ENCODE results near the gene IDUA.

IDUA gene

GRCh38 chr4:1002631-1003251, 15.9 kb downstream of the IDUA start:
- no peak for DNase-seq

DNA sequence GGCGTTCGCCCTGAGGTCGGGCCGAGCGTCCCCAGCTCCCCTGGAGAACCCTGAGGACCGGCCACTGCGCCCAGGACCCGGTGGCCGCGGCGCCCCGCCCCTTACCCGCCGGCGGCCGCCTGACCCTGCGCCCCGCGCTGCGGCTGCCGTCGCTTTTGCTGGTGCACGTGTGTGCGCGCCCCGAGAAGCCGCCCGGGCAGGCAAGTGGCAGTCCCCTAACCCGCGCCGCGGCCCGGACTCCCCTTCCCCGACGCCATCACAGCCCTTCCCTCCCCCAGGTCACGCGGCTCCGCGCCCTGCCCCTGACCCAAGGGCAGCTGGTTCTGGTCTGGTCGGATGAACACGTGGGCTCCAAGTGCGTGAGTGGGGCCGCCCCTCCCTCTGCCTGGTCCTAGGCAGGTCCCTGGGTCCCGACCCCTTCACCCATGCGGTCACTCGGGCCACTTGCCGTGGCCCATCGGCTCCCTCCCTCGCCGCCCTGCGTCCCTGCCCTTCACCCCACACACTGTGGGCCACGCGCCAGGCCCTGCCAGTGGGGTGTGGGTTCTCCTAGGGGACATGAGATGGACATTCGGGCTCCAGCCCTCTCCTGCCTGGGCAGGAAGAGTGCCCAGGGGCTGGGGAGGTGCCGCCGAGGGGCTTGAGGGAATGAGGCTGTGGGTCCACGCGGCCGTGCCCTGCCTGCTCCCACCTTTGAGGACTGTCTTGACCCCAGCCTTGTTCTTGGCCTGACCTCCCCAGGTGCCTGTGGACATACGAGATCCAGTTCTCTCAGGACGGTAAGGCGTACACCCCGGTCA, 16.6 kb downstream of the IDUA start:
- no peak for DNase-seq

DNA sequence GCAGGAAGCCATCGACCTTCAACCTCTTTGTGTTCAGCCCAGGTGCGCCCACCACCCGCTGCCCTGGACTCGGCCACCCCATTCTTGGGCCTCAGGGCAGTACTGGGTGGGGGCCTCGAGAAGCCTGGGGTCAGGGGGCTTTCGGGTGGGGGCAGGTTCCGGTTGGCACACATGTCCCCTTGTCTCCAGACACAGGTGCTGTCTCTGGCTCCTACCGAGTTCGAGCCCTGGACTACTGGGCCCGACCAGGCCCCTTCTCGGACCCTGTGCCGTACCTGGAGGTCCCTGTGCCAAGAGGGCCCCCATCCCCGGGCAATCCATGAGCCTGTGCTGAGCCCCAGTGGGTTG, 17.2 kb downstream of the IDUA start:
- DNase-seq: no peak

DNA sequence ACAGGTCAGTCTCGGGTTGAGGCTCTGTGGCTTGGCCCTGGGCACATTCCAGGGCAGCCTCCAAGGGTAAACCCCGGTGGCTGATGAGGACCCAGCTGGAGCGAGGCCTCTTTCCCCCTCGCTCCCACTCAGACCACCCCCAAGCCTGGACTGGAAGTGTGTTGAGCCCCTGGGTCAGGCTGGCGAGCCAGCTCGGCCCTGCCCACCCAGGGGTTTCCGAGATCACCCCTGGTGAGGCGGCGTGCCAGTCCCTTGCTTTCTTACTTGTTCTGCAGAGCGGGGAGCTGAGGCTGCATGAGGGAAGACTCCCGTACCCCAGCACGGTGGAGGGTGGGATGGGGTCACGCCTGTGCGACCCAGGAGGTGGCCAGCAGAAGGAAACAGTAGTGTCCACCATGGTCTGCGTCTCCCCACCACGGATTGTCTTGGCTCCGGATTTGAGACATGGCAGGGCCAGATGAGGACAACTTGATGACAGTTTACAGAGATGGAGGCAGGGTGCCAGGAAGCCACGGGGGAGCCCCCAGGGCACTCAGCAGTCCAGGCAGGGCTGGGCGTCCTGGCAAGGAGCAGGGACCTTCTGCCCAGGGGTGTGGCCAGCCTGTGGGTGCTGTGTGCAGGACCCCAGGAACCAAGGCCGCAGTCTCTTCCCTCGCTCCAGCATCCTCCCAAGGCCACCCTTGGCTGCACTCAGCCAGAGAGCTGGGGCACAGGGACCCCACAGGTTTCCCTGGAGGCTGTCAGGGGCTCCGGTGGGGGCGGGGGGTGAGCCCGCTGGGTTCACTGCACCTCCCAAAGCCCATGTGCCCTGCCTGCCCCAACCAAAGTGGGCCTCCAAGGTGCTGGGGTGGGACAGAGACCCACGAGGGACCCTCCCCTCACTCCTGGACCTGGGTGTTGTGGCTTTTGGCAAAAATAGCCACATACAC, 18.0 kb downstream of the IDUA start:
- no peak for DNase-seq

DNA sequence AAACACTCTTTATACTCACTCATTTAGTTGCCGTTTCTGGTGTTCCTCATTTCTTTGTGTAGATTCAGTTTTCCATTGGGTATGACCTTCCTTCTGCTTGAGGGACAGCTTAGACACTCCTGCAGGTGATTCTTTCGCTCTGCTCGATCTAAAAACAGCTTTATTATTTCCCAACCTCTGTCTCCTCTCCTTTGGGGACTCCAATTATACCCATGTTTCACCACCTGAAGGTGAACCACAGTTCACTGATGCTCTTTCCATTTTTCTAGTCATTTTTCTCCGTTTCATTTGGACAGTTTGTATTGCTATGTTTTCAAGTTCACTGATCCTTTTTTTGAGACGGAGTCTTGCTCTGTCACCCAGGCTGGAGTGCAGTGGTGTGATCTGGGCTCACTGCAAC, 20.0 kb downstream of the IDUA start:
- no peak for DNase-seq

GRCh38 chr4:1008840-1009541, 22.1 kb downstream of the IDUA start:
- DNase-seq: peak; percentile 23

- DNase-seq: peak; percentile 69
Observed at GRCh38 chr4:1009542-1010394, 22.9 kb downstream of the IDUA start.

GRCh38 chr4:1010395-1011021, 23.7 kb downstream of the IDUA start:
- DNase-seq: peak; percentile 51

DNA sequence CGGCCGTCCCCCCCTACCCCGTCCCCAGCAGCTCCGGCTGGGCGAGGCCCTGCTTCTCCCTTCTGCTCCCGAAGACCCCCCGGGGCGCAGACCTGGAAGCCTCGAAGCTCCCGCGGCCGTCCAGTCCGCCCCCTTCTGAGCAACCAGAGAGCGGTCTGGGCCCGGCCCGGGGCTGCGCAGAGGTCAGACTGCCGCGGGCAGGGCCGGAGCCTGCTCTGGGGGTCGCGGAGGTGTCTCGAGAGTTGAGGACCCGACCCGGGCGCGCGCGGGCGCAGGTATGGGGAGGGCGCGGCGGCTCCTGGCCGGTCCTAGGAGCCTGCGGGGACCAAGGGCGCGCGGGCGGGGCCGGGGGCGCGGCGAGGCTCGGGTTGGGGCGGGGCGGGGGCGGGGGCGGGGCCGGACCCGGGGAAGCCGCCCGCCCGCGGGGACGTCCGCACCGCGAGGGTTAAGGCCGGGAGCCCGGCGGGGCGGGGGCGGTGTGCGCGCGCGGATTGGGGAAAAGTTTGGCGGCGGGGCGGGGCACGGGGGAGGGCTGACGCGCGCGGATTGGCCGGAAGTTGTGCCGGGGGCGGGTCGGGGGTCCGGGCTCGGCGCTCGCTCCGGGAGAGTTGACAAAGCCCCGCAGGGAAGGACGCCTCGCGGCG, 24.3 kb downstream of the IDUA start, which contains the start of gene FGFRL1:
Gene FGFRL1 (plus strand): TSS at position 605 of the 644 bp plus-strand sequence. CDS start 860 bp downstream, outside the sequence.
- peak; percentile 89 for DNase-seq

- no peak for DNase-seq
Observed at GRCh38 chr4:1011666-1012033, 24.8 kb downstream of the IDUA start.

DNA sequence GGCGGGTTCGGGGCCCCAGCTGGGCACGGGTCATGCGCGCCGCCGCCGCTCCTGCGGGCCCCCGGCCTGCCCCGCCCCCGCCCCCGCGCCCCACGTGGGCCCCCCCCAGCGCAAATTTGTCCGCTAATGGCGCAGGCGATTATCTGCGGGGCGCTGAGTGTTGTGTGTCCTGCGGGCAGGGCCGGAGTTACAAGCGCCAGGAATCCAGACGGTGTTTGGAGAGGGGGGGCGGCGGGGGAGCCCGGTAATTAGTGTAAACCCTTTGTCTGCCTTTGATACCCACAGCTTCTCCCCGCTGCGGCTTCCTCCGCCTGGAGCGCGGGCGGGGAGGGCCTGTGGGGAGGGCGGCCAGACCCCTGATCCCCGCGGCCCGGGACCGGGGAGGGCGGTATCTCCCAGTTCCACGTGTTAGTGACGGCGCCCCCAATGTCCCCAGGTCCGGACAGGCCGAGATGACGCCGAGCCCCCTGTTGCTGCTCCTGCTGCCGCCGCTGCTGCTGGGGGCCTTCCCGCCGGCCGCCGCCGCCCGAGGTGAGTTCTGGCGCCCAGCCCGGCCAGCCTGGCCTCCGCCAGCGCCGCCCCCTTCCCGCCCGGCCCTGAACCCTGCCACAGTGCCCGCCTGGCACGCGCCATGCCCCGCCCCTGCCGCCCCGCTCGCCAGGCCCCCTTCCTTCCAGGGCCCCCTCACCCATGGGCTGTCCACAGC, 25.3 kb downstream of the IDUA start:
- peak; percentile 33 for DNase-seq

- no peak for DNase-seq
Observed at GRCh38 chr4:1013225-1014073, 26.6 kb downstream of the IDUA start.

DNA sequence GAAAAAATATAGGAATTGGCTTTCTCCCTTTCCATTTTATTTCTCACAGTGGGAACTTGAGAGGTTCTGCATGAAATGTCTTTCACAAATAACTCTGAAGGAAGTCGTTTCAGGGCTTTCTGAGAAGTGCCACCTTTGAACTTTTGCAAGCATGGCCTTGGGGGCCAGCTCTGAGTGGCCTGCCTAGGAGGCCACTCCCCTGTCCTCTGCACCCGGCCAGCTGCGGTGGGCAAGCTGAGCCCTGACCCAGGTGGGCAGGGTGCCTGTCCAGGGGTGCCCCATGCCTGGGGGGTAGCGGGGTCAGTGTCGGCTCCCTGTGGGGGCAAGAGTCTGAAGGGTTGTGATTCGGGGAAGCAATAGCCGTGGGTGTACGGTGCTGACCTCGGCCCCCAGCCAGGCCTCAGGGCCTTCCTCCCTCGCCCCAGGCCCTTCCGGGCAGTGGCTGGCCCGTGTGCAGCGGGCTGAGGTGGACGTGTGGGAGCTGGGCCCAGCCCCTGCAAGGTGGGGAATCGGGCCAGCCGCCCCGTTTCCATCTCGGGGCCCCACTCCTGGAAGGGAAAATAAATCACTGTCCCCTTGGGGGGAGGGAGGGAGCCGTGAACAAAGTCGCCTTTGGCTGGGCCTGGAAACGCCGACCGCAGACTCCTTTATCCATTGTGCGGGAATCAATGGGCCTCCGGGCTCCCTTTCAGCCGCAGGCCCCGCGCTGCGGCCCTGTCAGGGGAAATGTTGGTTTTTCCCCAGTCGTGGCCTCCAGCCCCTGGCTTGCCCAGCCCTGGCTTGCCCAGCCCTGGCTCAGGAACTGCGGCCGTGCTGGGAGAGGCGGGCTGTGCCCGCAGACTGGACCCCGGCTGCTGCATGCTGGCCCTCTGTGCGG, 27.7 kb downstream of the IDUA start:
- DNase-seq: no peak

DNA sequence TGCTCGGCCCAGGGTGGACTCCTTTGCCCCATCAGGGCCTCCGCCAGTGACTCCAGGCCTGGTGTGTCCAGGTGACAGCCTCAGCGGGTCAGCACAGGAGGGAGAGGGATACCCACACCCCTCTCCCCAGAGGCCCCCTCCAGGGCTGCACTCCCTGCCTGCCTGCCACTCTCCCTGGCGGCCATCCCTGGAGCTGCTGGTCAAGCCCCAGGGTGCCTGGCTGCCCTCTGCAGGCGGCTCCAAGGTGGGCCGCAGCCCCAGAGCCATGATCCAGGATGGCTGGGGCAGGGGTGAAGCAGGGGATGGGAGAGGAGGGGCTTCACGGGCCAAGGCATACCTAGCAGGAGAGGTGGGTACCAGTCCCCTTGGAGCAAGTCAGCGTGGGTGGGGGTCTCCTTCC, 28.3 kb downstream of the IDUA start:
- DNase-seq: no peak

GRCh38 chr4:1015746-1016145, 28.9 kb downstream of the IDUA start:
- DNase-seq: no peak

DNA sequence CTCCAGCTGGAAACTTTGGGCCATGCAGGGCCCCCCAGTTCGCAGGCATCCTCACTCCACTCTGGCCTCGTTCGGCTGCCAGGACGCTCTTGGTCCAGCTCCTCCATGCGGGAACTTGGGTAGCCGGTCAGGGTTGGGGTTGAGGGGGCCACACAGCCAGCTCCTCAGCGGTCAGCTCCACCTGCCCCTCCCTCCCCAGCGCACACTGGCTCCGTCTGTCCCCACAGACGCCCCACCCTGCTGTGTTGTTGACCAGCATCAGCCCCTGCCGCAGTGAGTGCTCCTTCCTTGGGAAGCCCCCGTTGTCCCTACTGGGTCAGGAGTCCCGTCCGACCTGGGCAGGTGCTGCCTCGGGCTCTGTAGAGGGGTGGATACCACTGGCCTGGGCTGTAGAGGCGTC, 30.4 kb downstream of the IDUA start:
- no peak for DNase-seq

DNA sequence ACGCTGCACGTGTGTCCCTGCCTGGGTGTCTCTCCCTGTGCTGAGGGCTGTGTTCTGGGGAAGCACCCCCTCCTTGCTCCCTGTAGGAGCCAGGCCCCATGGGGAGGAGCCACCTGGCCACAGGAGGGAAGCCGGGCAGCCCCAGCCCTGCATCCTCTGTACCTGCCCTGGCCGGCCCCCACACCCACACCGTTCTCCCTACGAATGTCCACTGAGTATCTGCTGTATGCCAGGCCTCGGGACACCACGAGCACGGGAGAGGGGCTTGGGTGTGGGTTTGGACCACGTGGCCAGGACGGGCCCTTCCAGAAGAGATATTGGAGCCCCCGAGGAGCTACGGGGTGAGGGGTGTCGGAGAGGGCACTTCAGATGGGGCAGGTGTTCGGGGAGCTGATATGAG, 30.9 kb downstream of the IDUA start:
- no peak for DNase-seq

Data from effector CD4-positive, alpha-beta T cell (primary cell).